Neural progenitor cell (in vitro differentiated cells): ENCODE data around the gene SLC25A47. TPM values are rescaled to one million over a fixed set of nuclear protein-coding genes. Genes with fewer than 3 reads are reported as not detected.

ENCODE experiments used
- DNase-seq: peaks from one replicate; pipeline ENCODE4 v3.0.0-alpha.2; 2016; ENCODE audit warnings: low spot score
- H2AFZ ChIP-seq: fragments of 200-600 bp; sonication (generic); replicated peaks from 2 replicates; pipeline ENCODE4 v1.6.1; 2016; ENCODE audit warnings: antibody characterized with exemption
- H3F3A ChIP-seq: fragments of 200-600 bp; sonication (generic); 2 replicates; pipeline ENCODE4 v1.6.1; 2016; ENCODE audit warnings: antibody characterized with exemption, low read depth
- H3K27ac ChIP-seq: fragments of 200-600 bp; sonication (generic); 2 replicates; pipeline ENCODE4 v1.5.1; 2016; ENCODE audit warnings: mild to moderate bottlenecking
- H3K27me3 ChIP-seq: fragments of 200-600 bp; sonication (generic); 2 replicates; pipeline ENCODE4 v1.6.1; 2016; ENCODE audit warnings: mild to moderate bottlenecking, moderate library complexity
- H3K36me3 ChIP-seq: fragments of 200-600 bp; sonication (generic); 2 replicates; pipeline ENCODE4 v1.5.1; 2016
- H3K4me1 ChIP-seq: fragments of 200-600 bp; sonication (generic); 2 replicates; pipeline ENCODE4 v1.6.1; 2016; ENCODE audit warnings: mixed run types
- H3K4me2 ChIP-seq: fragments of 200-600 bp; sonication (generic); 2 replicates; pipeline ENCODE4 v1.6.1; 2016
- H3K4me3 ChIP-seq: fragments of 200-600 bp; sonication (generic); 2 replicates; pipeline ENCODE4 v1.5.1; 2016
- H3K79me2 ChIP-seq: fragments of 200-600 bp; sonication (generic); 2 replicates; pipeline ENCODE4 v1.6.1; 2016; ENCODE audit warnings: low read depth
- H3K9ac ChIP-seq: fragments of 200-600 bp; sonication (generic); 2 replicates; pipeline ENCODE4 v1.6.1; 2016
- H3K9me3 ChIP-seq: fragments of 200-600 bp; sonication (generic); 2 replicates; pipeline ENCODE4 v1.5.1; 2016; ENCODE audit warnings: low read depth
- H4K20me1 ChIP-seq: fragments of 200-600 bp; sonication (generic); 2 replicates; pipeline ENCODE4 v1.6.1; 2016; ENCODE audit warnings: low read depth
- H3K27ac Mint-ChIP-seq: 3 replicates; pipeline ENCODE4 v1.8.0; 2021; ENCODE audit warnings: mixed read lengths
- H3K27me3 Mint-ChIP-seq: 2 replicates; pipeline ENCODE4 v1.8.0; 2022; ENCODE audit warnings: low read depth, mild to moderate bottlenecking, inconsistent platforms, moderate library complexity, mixed read lengths; ENCODE audit not compliant: insufficient read depth
- H3K36me3 Mint-ChIP-seq: 3 replicates; pipeline ENCODE4 v1.8.0; 2021; ENCODE audit warnings: mixed read lengths
- H3K4me1 Mint-ChIP-seq: 3 replicates; pipeline ENCODE4 v1.8.0; 2021; ENCODE audit warnings: mixed read lengths
- H3K4me3 Mint-ChIP-seq: 3 replicates; pipeline ENCODE4 v1.8.0; 2021; ENCODE audit warnings: mild to moderate bottlenecking, moderate library complexity, mixed read lengths
- H3K9me3 Mint-ChIP-seq: 3 replicates; pipeline ENCODE4 v1.8.0; 2020; ENCODE audit warnings: mixed read lengths
- EZH2 ChIP-seq: fragments of 200-600 bp; sonication (generic); IDR thresholded peaks from 2 replicates; pipeline ENCODE4 v1.6.1; 2017; ENCODE audit warnings: antibody characterized with exemption, mild to moderate bottlenecking, moderate library complexity
- EZH2phosphoT487 ChIP-seq: fragments of 200-600 bp; sonication (generic); IDR thresholded peaks from 2 replicates; pipeline ENCODE4 v1.6.1; 2017; ENCODE audit warnings: antibody characterized with exemption
- total RNA-seq: library from RNA; depleted of rRNA; stranded (reverse); fragments of >200 nt; gene quantifications from 2 replicates; pipeline ENCODE4 v1.2.3, GENCODE V29; 2015; ENCODE audit warnings: low replicate concordance
- TF ChIP-seq, protein P1 (sequence below): fragments of 200-600 bp; sonication (generic); IDR thresholded peaks from 2 replicates; pipeline ENCODE4 v1.5.1; 2017; ENCODE audit warnings: antibody characterized with exemption, mild to moderate bottlenecking

SLC25A47 gene
- total RNA-seq, 1 donor from 2014 or later = not detected

DNA sequence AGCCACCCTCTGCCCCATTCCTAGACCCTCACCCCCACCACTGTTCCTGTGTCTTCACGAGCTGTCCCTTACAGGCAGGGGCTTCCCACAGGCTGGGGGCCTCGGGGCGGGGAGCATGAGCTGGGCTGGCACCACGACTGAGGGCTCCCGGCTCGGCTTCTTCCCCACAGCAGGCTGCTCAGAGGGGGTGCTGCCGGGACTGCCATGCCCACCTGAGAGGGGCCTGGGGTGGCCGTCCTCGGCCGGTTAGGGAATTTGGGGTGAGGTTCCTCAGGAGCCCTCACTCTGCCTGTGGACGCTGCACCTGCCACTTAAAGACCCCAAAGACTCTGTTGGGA, 6.8 kb downstream of the SLC25A47 start:
- H3K9me3 ChIP-seq = no peaks in the 10 kb centered on the region
- H3K27me3 ChIP-seq = no peaks in the 10 kb centered on the region
- Mint-ChIP-seq H3K36me3 (no peaks in the 10 kb centered on the region), H3K27me3 (peaks cover 5% of the 10 kb centered on the region), H3K9me3 (no peaks in the 10 kb centered on the region), H3K4me1 (peaks cover 5% of the 10 kb centered on the region), H3K4me3 (no peak overlapping the region), H3K27ac (no peak overlapping the region)
- H3K79me2 ChIP-seq = no peaks in the 10 kb centered on the region
- H2AFZ ChIP-seq = no peak overlapping the region
- TF ChIP-seq EZH2phosphoT487 = no peak
- TF ChIP-seq EZH2 = no peak
- TF ChIP-seq, protein P1, sequence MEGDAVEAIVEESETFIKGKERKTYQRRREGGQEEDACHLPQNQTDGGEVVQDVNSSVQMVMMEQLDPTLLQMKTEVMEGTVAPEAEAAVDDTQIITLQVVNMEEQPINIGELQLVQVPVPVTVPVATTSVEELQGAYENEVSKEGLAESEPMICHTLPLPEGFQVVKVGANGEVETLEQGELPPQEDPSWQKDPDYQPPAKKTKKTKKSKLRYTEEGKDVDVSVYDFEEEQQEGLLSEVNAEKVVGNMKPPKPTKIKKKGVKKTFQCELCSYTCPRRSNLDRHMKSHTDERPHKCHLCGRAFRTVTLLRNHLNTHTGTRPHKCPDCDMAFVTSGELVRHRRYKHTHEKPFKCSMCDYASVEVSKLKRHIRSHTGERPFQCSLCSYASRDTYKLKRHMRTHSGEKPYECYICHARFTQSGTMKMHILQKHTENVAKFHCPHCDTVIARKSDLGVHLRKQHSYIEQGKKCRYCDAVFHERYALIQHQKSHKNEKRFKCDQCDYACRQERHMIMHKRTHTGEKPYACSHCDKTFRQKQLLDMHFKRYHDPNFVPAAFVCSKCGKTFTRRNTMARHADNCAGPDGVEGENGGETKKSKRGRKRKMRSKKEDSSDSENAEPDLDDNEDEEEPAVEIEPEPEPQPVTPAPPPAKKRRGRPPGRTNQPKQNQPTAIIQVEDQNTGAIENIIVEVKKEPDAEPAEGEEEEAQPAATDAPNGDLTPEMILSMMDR = no peak
- H3K4me1 ChIP-seq = peaks cover 5% of the 10 kb centered on the region
- no peaks in the 10 kb centered on the region for H3F3A ChIP-seq
- H4K20me1 ChIP-seq = no peaks in the 10 kb centered on the region
- no peak overlapping the region for H3K9ac ChIP-seq
- no peak overlapping the region for H3K27ac ChIP-seq
- no peak for DNase-seq
- H3K36me3 ChIP-seq = no peaks in the 10 kb centered on the region
- H3K4me3 ChIP-seq = no peak overlapping the region
- no peak overlapping the region for H3K4me2 ChIP-seq

DNA sequence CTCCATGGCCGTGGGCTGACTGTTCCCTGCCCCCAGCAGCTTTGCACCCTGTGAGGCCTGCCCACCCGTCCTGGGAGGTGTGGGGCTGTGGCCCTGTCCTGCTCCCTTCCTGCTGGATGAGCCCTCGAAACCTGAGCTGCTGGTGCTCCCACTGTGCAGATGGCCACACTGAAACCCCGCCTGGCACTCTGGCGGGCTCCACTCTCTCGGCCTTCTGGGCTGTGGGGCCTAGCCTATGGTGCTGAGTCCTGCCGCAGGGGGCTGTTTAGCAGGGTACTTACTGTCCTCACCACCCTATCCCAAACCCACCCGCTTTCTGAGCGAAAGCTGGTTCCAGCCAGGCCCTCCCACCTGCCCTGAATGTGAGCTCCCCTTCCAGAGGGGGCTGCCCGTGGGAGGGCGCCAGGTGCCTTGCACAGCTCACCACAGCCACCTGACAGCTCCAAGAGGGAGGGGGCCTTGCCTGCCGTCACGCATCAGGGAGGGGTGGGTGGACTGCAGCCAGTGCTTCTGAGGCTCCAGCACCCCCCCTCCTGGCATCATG, 7.3 kb downstream of the SLC25A47 start:
- Histone ChIP-seq H3K9ac (no peak overlapping the region), H4K20me1 (no peaks in the 10 kb centered on the region), H3K79me2 (no peaks in the 10 kb centered on the region), H3K27me3 (no peaks in the 10 kb centered on the region), H3K4me2 (no peak overlapping the region), H3K27ac (no peak overlapping the region), H2AFZ (no peak overlapping the region), H3K4me1 (peaks cover 5% of the 10 kb centered on the region), H3K9me3 (no peaks in the 10 kb centered on the region), H3K36me3 (no peaks in the 10 kb centered on the region), H3F3A (no peaks in the 10 kb centered on the region), H3K4me3 (no peak overlapping the region)
- Mint-ChIP-seq H3K36me3 (no peaks in the 10 kb centered on the region), H3K27ac (no peak overlapping the region), H3K4me3 (no peak overlapping the region), H3K27me3 (peaks cover 5% of the 10 kb centered on the region), H3K9me3 (no peaks in the 10 kb centered on the region), H3K4me1 (peaks cover 5% of the 10 kb centered on the region)
- no peak for DNase-seq
- TF ChIP-seq EZH2 (no peak), EZH2phosphoT487 (no peak)
- TF ChIP-seq, protein P1 = no peak

DNA sequence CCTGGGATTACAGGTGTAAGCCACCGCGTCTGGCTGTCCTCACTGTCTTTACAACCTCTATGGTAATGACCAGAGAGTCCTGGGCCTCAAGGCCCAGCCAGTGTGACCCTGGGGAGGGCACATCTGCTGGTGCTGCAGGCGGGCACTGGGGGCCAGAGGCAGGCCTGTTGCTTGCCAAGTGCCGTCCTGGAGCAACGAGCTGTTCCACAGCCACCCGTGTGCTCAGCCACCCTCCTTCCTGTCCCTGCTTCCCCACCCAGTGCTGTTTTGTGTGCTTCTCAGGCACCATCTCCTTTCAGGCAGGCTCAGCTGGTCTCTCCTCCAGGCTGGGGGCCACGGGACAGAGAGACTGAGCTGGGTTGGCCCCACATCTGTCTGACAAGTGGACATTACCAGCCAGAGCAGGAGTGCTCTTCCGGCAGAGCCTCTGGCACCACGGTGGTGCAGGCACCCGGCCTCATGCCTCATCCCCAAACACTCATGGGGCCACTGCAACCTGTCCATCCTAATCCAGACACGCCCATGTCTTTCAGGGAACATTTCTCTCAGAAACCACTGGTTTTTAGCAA, 9.0 kb downstream of the SLC25A47 start:
- Histone ChIP-seq H3K79me2 (no peaks in the 10 kb centered on the region), H3K4me3 (no peak overlapping the region), H3K36me3 (no peaks in the 10 kb centered on the region), H3K4me2 (no peak overlapping the region), H3K9me3 (no peaks in the 10 kb centered on the region), H3K27me3 (no peaks in the 10 kb centered on the region), H3K9ac (no peak overlapping the region), H3K27ac (no peak overlapping the region), H3F3A (no peaks in the 10 kb centered on the region), H2AFZ (no peak overlapping the region), H3K4me1 (peaks cover 5% of the 10 kb centered on the region), H4K20me1 (no peaks in the 10 kb centered on the region)
- TF ChIP-seq, protein P1 = no peak
- no peak overlapping the region for H3K27ac Mint-ChIP-seq
- no peaks in the 10 kb centered on the region for H3K9me3 Mint-ChIP-seq
- peaks cover 3% of the 10 kb centered on the region for H3K27me3 Mint-ChIP-seq
- peaks cover 5% of the 10 kb centered on the region for H3K4me1 Mint-ChIP-seq
- no peak for DNase-seq
- peaks cover 4% of the 10 kb centered on the region for H3K36me3 Mint-ChIP-seq
- H3K4me3 Mint-ChIP-seq = no peak overlapping the region
